Choroid plexus epithelial cell (primary cell): ENCODE data around the gene MYO5C.
A peak's percentile ranks its signal among the peaks of the same experiment; 100 is the strongest.
"Not testable (repeated sequence)": the region's sequence is repeated elsewhere in the genome, so short reads cannot be mapped to it uniquely, and the experiment has no call there.

ENCODE experiments used
- DNase-seq: peaks from one replicate; pipeline ENCODE4 v3.0.0-alpha.2; 2010; ENCODE audit warnings: low read depth
- H3K4me3 ChIP-seq: 2 replicates; pipeline ENCODE4 v1.5.1; 2011; ENCODE audit warnings: low read depth, mild to moderate bottlenecking, control low read depth, low read length, moderate library complexity
- CTCF ChIP-seq: conservative IDR thresholded peaks from 2 replicates; pipeline ENCODE4 v1.5.1; 2011; ENCODE audit warnings: low read depth, mild to moderate bottlenecking, control low read depth, inconsistent platforms, low read length, moderate library complexity

Gene MYO5C

GRCh38 chr15:52171807-52172206 is 123.8 kb downstream of the MYO5C start:
- H3K4me3 ChIP-seq, result no peak overlapping the region
- TF ChIP-seq CTCF, result no peak
- peak; percentile 34 for DNase-seq

GRCh38 chr15:52171386-52171785 is 124.2 kb downstream of the MYO5C start:
- DNase-seq, result peak; percentile 70
- no peak overlapping the region for H3K4me3 ChIP-seq
- TF ChIP-seq CTCF, result peak; percentile 43

- not testable (repeated sequence) for H3K4me3 ChIP-seq, DNase-seq
Measured at GRCh38 chr15:52170199-52170598, 125.4 kb downstream of the MYO5C start.

GRCh38 chr15:52165494-52166131 is 130.0 kb downstream of the MYO5C start:
- not testable (repeated sequence) for H3K4me3 ChIP-seq, DNase-seq

GRCh38 chr15:52164631-52165265 is 130.9 kb downstream of the MYO5C start:
- no peak for TF ChIP-seq CTCF
- peak; percentile 55 for DNase-seq
- H3K4me3 ChIP-seq, result no peak overlapping the region

- H3K4me3 ChIP-seq, result no peak overlapping the region
- peak; percentile 42 for TF ChIP-seq CTCF
- DNase-seq, result no peak
Measured at GRCh38 chr15:52163321-52164190, 132.0 kb downstream of the MYO5C start.

- TF ChIP-seq CTCF, result no peak
- DNase-seq, result no peak
- no peak overlapping the region for H3K4me3 ChIP-seq
Measured at GRCh38 chr15:52162876-52163275, 132.7 kb downstream of the MYO5C start.

GRCh38 chr15:52162260-52162659 is 133.3 kb downstream of the MYO5C start:
- no peak for TF ChIP-seq CTCF
- no peak overlapping the region for H3K4me3 ChIP-seq
- DNase-seq, result peak; percentile 70
